ENCODE data around the gene C8B.

DNA sequence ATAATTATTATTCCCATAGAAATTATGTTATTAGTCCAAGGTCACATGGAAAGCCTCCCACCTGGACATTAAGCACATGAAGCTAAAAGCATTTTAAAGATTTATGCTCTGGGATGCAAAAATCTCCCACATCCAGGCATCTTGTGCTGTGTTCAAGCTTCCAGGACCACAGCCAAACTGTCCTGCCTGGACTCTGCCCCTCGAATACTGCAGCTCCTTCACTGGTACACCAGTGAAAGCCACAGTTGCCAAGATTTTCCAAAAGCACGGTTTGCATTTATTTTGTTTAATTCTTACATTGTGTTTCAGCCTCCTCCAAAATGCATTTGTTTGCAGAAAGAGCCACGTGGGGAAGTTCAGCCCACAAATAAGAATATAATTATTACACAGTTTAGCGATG, 38.6 kb downstream of the C8B start:
- TF ChIP-seq SIN3A (IDR thresholded peaks at IDR 0.05; ENCODE audit: borderline replicate concordance, insufficient read depth, low read length) (no peak), POLR2AphosphoS5 (IDR thresholded peaks at IDR 0.05; ENCODE audit: low read depth, low read length) (no peak), TAF1 (IDR thresholded peaks at IDR 0.05; ENCODE audit: borderline replicate concordance, insufficient read depth, low read length) (no peak)
